ENCODE data around the gene FUT9. TPM values are rescaled to one million over a fixed set of nuclear protein-coding genes. Genes with fewer than 3 reads are reported as not detected.

The FUT9 gene
- total RNA-seq, 4 donors from 2014 or later, result 0.07 TPM; not detected in 3

DNA sequence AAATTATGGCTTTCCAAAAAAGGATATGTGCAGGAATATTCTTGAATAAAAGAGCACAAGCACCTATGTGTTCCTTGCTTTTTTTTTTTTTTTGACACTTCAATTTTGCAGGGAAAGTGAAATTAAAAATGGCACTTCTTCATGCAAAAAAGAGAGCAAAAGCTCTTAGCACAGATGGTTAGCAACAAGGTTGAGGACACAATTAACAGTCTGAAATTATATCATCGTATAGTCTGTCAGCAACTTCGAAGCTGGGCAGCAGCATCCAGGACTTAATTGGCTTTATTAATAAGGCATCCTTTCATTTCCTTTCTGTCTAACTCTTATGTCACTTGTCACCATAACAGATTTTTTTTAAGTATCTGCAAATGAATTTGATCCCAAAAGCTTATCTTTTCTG is 122.6 kb downstream of the FUT9 start:
- Histone ChIP-seq H3K27me3 (peaks cover 0 to 8% of the 10 kb centered on the region in 2 donors), H3K9me3 (no peaks in the 10 kb centered on the region), H3K27ac (no peak overlapping the region), H3K4me1 (no peaks in the 10 kb centered on the region), H3K36me3 (no peaks in the 10 kb centered on the region), H3K4me3 (no peak overlapping the region)
- DNase-seq, result no peak
- intact Hi-C loops (cut with DNase I; ENCODE audit: low total_unique reads), result no loop called here
- TF ChIP-seq POLR2A (IDR thresholded peaks at IDR 0.05), result no peak
- TF ChIP-seq, protein P1, sequence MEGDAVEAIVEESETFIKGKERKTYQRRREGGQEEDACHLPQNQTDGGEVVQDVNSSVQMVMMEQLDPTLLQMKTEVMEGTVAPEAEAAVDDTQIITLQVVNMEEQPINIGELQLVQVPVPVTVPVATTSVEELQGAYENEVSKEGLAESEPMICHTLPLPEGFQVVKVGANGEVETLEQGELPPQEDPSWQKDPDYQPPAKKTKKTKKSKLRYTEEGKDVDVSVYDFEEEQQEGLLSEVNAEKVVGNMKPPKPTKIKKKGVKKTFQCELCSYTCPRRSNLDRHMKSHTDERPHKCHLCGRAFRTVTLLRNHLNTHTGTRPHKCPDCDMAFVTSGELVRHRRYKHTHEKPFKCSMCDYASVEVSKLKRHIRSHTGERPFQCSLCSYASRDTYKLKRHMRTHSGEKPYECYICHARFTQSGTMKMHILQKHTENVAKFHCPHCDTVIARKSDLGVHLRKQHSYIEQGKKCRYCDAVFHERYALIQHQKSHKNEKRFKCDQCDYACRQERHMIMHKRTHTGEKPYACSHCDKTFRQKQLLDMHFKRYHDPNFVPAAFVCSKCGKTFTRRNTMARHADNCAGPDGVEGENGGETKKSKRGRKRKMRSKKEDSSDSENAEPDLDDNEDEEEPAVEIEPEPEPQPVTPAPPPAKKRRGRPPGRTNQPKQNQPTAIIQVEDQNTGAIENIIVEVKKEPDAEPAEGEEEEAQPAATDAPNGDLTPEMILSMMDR (IDR thresholded peaks at IDR 0.05), result no peak

DNA sequence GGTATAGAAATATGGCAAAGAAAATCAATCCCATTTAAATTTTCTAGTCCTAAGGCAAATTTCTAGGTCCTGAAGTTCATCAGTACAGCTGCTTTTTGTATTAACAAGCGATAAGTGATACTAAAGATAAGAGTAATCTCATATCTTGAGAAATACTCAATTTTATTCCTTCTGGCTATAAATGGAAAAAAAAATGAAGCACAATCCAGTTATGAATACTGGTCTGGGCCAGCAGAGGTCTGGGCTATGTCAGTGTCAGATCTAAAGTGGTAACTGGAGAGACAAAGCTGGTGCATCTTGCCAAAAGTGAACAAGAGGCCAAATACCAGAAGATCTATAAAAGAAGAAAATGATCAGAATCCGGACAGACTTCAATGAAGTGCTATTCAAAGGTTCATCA is 126.4 kb downstream of the FUT9 start:
- Histone ChIP-seq H3K27ac (no peak overlapping the region), H3K4me3 (no peak overlapping the region), H3K9me3 (no peaks in the 10 kb centered on the region), H3K4me1 (no peaks in the 10 kb centered on the region), H3K36me3 (no peaks in the 10 kb centered on the region), H3K27me3 (no peaks in the 10 kb centered on the region)
- intact Hi-C loops (cut with DNase I; ENCODE audit: low total_unique reads), result no loop called here
- DNase-seq, result no peak
- TF ChIP-seq, protein P1 (IDR thresholded peaks at IDR 0.05), result no peak
- TF ChIP-seq POLR2A (IDR thresholded peaks at IDR 0.05), result no peak

DNA sequence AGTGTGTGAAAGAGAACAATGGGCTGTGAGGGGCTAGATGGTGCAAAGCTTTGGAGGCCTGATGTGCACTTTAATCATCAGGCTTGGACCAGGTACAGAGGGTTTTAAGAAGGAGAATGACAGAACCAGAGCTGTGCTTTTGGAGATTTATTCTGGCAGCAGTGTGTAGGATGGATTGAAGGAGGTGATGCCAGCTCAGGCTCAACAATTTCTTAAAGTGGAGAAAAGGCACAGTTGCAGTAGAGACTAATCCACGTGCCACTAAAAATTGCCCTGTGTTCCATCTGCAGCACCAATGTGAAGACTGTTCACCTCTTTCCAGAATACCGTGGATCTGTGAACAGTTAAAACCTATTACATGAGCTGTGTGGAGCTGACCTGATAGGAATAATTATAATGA is 134.7 kb downstream of the FUT9 start:
- intact Hi-C loops (cut with DNase I; ENCODE audit: low total_unique reads), result no loop called here
- DNase-seq, result no peak
- no peak overlapping the region for H3K4me3 ChIP-seq
- TF ChIP-seq, protein P1 (IDR thresholded peaks at IDR 0.05), result no peak
- TF ChIP-seq POLR2A (IDR thresholded peaks at IDR 0.05), result no peak
- no peaks in the 10 kb centered on the region for H3K27me3 ChIP-seq
- no peak overlapping the region for H3K27ac ChIP-seq
- no peaks in the 10 kb centered on the region for H3K9me3 ChIP-seq
- no peaks in the 10 kb centered on the region for H3K36me3 ChIP-seq
- H3K4me1 ChIP-seq, result no peaks in the 10 kb centered on the region

DNA sequence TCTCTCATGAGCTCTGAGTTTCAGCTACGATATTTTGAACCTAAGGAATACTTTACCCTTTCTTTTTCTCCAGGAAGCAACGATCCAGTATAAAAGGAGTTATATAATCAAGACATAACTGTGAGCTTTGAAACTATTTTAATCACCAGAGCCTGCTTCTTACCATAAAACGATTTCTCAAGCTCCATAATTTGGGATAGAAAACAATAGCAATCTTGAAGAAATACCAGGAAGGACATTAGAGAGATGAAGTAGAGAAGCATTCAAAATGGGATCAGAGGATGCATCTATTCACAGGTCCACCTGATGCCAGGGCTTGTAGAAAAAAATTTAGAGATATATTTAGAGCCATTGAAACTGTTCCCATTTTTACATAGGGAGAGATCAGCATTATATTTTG is 135.9 kb downstream of the FUT9 start:
- Histone ChIP-seq H3K4me3 (no peak overlapping the region), H3K27me3 (no peaks in the 10 kb centered on the region), H3K4me1 (no peaks in the 10 kb centered on the region), H3K9me3 (no peaks in the 10 kb centered on the region), H3K36me3 (no peaks in the 10 kb centered on the region), H3K27ac (no peak overlapping the region)
- no peak for TF ChIP-seq POLR2A (IDR thresholded peaks at IDR 0.05)
- TF ChIP-seq, protein P1 (IDR thresholded peaks at IDR 0.05), result no peak
- no peak for DNase-seq
- intact Hi-C loops (cut with DNase I; ENCODE audit: low total_unique reads), result no loop called here

DNA sequence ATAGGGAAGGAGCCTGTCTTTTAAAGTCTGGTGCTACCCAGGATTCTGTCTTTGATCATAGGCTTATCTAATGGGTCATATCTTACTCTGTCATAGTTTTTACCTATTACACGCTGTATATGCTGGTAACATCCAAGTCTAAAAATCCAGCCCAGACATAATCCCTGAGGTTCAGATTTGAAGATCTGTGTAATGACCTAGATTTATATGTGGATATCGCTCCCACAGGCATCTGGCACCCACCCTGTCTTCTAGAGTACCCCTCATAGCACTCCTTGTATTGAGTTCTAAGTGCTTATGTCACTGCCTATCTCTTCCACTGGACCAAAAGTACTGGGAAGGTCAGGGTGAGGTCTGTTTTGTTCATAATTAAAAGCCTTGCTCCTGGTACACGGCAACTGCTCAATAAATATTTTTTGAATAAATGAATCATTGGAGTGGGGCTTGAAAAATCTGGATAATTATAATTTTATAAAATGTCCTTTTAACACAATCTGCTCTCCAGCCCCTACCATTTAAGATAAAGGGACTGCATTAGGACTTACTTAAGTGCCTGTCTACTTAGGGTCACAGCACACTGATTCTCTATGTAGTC is 136.4 kb downstream of the FUT9 start:
- H3K27me3 ChIP-seq, result no peaks in the 10 kb centered on the region
- H3K27ac ChIP-seq, result no peak overlapping the region
- H3K4me3 ChIP-seq, result no peak overlapping the region
- no peak for DNase-seq
- intact Hi-C loops (cut with DNase I; ENCODE audit: low total_unique reads), result no loop called here
- no peak for TF ChIP-seq POLR2A (IDR thresholded peaks at IDR 0.05)
- TF ChIP-seq, protein P1 (IDR thresholded peaks at IDR 0.05), result no peak
- H3K36me3 ChIP-seq, result no peaks in the 10 kb centered on the region
- no peaks in the 10 kb centered on the region for H3K4me1 ChIP-seq
- no peaks in the 10 kb centered on the region for H3K9me3 ChIP-seq
